NK-92 treated with Interleukin-12 subunit alpha and Interleukin-12 subunit beta, amount 100 ng/mL, for 24 hours (cell line): ENCODE measurements around the gene ERBB4.
"Not testable (repeated sequence)": the region's sequence is repeated elsewhere in the genome, so short reads cannot be mapped to it uniquely, and the experiment has no call there.

Source experiments
- DNase-seq: peaks from one replicate; lab custom pipeline; 2025; lab: John Stamatoyannopoulos, UW

Gene ERBB4

DNA sequence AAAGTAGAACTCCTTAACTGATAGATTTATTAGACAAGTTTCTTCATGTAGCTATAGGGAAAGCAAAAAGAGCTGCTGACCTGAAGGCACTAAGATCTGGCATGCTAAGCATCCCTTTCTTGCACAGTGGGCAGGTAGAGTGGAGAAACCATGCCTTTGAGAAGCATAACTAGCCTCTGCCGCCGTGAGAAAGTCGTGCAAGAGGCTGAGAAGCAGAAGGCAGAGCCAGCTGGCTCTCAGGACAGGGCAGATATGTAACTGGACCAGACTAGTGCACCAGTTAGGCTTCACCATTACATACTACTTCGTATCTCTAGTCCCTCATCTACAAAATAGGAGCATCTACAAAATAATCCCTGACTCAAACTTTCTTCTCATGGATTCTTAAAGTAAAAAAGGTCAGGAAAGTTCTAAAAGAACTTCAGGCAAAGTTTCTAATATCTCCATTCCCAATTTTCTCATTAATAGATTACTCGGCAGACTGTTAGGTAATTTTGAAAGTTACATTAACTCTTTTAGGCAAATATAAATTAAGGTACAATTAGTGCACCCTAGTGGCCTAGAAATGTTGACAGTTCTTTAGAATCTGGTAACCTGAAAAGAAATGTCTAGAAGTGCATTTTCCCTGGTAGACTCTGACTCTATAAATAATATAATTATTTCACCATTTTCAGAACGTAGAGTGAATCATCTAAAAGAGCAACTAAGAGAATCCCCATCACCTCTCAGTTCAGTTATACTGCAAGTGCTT lies 10.3 kb downstream of the ERBB4 start:
- no peak for DNase-seq

DNA sequence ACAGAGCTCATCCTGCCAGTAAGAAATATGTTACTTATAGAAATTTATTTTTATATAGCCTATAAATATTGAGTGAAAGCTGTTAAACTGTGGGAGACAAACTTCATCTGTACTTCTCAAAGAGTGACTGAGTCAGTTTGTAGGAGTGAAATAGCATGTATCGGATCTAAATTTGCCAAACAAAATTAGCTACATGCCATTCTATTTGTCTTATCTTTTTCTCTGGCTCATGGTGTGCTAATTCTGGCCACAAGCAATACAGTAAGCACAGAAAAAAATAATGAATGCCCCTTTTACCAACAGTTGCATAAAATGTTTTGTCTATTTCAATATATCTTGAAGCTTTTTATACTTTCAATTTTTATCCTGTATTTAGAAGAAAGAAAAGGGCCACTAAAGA lies 12.5 kb downstream of the ERBB4 start:
- no peak for DNase-seq

- DNase-seq: no peak
Observed at GRCh38 chr2:212523756-212524155, 14.8 kb downstream of the ERBB4 start.

DNA sequence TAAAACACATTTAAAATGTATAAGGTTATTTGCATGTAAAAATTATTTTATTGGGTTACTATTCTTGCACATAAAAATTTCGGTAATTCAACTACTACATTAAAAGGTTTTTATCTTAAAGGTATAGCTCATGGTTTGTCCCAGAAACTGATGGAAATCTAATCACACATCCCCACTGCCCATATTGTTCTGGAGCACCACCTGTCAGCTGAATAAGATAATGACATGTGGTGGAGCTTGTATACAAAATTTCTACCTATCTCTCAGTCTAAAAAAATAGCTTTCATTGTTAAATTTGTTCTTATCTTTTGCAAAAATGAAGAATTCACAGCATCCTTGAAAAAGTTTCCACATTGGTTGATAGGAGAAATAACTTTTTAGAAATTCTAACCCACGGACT lies 18.3 kb downstream of the ERBB4 start:
- DNase-seq: no peak

DNA sequence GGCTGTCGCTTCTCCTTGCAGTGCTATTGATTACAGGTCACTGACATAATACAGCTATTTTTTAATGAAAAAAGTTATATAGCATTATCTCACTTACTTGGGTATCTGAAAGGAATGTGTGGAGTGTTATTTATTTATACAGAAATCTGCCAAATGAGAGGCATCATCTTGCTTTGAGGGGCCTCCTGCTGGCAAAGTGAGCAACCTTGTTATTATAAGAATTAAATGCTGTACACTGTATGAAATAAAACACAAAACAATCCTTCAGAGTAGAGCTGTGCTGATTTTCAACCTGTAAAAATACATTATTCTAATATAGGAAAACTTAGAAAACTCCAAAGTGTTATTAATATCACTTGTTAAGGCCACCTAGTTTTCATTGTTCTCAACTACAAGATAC lies 20.9 kb downstream of the ERBB4 start:
- no peak for DNase-seq

DNA sequence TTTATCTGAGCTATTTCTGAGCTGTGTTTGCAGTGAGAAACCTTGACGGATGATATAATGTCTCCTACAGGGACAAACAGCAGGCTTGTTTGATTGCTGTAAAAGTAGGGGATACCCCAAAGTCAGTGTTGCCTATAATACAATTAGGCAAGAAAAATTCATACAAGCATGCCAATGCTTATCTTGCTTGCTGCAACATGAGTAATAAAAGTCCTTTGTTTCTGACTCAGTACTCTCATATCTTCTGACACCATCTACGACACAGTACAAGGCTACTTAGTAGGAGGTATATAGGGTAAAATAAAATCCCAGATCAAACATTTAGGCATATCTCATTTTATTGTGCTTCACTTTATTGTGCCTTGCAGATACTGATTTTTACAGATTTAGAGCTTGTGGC lies 33.0 kb downstream of the ERBB4 start:
- no peak for DNase-seq

DNA sequence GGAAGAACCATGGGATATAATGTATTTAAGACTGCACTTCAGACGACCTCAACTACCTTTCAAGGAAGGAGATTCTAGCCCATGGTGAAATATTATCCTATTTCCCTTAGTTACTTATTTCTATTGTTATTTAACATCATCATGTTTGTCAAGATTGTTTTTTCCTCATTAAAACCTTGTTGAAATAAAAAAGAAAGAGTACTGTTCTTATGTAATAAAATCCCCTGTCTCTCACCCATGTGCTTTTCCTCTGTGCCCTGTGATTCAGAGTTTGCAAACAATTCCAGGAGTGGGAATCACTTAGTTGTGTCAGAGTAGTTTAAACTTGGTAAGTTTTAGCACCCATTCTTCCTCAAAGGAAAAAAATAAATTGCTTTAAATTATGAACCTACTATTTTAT lies 43.6 kb downstream of the ERBB4 start:
- DNase-seq: no peak

GRCh38 chr2:212494418-212495020 lies 44.1 kb downstream of the ERBB4 start:
- no peak for DNase-seq

- no peak for DNase-seq
Observed at GRCh38 chr2:212489719-212490346, 48.8 kb downstream of the ERBB4 start.

DNA sequence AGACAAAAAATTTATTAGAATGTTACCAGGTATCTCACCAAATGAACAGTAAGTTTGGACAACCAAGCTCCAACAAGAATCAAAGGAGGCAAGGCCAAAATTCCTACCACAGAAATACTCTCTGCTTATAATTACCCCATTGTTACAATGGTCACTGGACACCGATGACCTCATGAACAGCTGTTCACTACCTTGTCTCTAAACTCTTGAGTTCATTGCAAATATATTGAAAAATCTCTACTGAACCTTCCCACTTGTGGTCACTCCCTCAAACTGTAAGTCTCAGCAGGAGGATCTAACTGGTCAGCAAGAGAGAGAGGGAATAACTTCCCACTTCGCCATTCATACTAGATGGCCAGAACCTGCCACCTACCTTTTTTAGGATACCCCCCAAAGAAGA lies 50.0 kb downstream of the ERBB4 start:
- DNase-seq: no peak

DNA sequence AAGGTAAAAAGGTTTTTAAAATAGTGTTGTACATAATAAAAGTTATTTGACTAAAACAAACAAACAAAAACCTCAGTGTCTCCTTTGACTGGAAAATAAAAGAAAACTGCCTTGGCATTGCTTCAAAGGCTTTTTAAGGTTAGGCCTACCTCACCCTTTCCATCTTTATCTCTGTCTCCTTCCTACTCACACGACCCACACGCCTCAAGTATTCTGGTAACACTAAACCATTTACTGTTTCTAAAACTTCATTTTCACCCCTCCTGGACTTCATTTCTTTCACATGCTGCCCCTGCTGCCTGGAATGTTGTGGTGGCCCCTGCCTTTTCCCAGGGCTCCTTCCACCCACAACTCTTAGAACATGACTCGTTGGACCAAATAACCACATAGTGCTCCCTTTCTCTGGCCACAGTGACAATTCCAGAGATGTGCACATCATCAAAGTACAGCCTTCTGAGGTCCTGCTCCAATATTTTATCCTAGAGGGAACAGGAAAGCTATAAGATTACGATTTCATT lies 54.0 kb downstream of the ERBB4 start:
- DNase-seq: no peak

GRCh38 chr2:212480447-212480846 lies 58.2 kb downstream of the ERBB4 start:
- DNase-seq: no peak

GRCh38 chr2:212477571-212477970 lies 61.0 kb downstream of the ERBB4 start:
- no peak for DNase-seq

- DNase-seq: no peak
Observed at GRCh38 chr2:212473211-212473610, 65.4 kb downstream of the ERBB4 start.

DNA sequence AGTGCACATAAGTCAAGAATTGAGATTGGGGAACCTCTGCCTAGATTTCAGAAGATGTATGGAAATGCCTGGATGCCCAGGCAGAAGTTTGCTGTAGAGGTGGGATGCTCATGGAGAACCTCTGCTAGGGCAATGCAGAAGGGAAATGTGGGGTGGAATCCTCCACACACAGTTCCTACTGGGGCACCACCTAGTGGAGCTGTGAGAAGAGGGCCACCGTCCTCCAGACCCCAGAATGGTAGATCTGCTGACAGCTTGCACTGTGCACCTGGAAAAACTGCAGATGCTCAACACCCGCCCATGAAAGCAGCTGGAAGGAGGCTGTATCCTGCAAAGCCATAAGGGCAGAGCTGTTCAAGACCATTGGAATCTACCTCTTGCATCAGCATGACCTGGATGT lies 71.1 kb downstream of the ERBB4 start:
- DNase-seq: not testable (repeated sequence)

DNA sequence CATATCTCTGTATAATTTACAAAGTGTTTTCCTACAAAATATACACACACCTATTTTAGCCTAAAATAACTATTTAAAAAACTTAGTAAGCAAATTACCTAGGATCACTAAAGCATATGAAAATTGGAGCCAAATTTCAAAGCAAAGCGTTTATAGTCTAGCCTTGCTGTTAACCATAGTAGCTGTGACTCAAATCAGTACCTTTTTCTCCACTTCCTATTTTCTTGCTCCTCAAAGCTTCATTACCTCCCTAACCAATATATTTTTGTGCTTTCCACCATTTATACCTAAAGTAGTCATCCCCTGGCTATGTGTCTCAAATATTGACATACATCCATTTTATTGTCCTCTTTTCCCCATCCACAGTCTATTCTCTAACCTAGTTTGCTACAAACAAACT lies 73.1 kb downstream of the ERBB4 start:
- no peak for DNase-seq

DNA sequence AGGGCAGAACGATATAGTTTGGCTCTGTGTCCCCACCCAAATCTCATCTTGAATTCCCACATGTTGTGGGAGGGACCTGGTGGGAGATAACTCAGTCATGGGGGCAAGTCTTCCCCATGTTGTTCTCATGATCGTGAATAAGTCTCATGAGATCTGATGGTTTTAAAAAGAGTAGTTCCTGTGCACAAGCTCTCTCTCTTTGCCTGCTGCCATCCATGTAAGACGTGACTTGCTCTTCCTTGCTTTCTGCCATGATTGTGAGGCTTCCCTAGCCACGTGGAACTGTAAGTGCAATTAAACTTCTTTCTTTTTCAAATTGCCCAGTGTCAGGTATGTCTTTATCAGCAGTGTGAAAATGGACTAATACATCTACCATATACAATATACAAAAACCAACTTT lies 76.9 kb downstream of the ERBB4 start:
- not testable (repeated sequence) for DNase-seq

DNA sequence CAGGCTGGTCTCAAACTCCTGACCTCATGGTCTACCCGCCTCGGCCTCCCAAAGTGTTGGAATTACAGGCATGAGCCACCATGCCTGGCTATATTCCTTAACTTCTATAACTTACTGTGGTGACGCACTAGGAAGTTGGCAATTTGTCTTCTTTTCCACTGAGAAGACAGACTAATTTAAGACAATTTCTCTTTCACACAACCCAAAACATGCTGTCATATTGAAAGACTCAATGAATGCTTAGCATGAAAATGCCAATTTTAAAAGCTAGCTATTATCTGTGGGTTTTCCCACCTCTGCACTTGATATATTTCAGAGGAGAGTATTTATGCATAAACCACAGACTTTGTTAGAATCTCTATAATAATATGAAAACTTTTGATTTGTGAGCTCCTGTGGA lies 84.5 kb downstream of the ERBB4 start:
- no peak for DNase-seq

DNA sequence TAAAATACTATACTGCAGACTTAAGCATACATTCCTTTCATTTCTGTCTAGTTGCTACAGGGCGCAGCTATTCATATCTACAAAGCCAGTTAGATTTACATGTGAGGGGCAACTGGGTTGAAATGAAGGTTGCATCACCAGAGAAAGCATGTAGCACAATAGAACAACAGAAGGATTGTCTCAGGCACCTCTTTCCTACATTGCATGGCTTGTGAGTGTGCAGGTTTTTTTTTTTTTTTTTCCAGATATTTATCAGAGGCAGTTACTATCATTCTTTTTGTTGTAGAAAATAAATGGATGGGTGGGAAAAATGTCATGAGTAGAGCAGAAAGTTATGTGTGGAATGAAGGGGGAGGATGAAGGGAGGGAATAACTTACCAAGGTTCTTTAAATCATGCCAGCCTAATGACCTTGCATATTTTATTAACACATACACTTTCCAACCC lies 86.8 kb downstream of the ERBB4 start:
- no peak for DNase-seq

DNA sequence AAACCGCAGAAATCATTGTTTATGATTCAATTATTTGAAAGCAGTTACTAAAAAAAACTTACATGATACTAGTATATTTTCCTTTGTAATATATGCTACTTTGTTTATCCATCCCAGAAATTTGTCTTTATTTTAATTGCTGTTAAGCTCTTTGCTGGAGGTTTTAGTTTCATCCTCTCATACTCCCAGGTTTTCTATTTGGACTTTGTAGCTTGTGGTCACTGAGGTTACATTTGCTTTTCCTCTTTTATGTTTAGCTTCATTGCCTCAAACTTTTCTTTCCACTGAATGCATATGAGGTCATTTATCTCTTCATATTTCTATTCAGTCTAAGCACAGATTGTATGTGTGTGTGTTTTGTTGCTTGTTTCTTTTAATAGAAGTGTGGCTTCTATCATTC lies 89.9 kb downstream of the ERBB4 start:
- no peak for DNase-seq

- DNase-seq: no peak
Observed at GRCh38 chr2:212441821-212442220, 96.8 kb downstream of the ERBB4 start.

- DNase-seq: no peak
Observed at GRCh38 chr2:212441141-212441540, 97.5 kb downstream of the ERBB4 start.
